GM21447 (cell line): Measurements from ENCODE around the gene FOXD1.
"Not testable (repeated sequence)": the region's sequence is repeated elsewhere in the genome, so short reads cannot be mapped to it uniquely, and the experiment has no call there.

ENCODE experiments used
- ATAC-seq: cut with Tn5 transposase; IDR thresholded peaks from one replicate; pipeline ENCODE4 v1.9.1; 2021; ENCODE audit not compliant: unreplicated experiment

Gene FOXD1

DNA sequence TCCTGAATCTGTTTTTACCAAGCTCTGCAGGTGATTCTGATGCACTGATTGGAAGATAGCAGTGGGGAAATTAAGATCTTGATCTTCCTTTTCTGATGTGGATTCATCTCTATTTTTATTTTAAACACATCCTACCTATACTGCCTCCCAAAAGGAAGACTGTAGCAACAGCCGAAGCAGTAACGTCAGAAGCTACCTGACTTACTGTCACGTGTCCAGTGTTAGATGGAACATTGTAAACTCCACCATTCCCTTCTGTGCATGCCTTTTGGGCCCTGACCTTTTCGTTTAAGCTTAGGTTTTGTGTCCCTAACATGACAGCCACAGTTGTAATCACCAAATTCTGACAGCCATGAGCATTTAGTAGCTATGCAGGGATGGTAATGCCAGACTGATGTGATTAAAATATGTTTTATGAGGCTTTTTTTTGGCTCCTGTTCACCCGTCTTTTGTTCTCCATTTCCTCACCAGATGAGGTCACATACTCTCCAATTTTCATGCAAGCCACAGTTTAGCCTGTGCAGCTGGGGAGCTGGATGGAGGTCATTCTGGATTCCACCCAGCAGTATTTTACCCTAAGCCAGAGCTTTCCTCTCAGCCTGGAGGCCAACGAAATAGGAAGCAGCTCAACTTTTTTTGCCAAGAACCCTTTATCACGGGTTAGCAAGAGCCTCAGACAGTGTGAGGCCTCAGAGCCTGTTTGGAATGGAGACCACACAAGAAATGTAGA, 15.6 kb upstream of the FOXD1 start:
- no peak for ATAC-seq

- ATAC-seq: no peak
Measured at GRCh38 chr5:73460133-73460532, 11.6 kb upstream of the FOXD1 start.

GRCh38 chr5:73459366-73459765, 10.8 kb upstream of the FOXD1 start:
- ATAC-seq: no peak

GRCh38 chr5:73456462-73456861, 7.9 kb upstream of the FOXD1 start:
- ATAC-seq: not testable (repeated sequence)

DNA sequence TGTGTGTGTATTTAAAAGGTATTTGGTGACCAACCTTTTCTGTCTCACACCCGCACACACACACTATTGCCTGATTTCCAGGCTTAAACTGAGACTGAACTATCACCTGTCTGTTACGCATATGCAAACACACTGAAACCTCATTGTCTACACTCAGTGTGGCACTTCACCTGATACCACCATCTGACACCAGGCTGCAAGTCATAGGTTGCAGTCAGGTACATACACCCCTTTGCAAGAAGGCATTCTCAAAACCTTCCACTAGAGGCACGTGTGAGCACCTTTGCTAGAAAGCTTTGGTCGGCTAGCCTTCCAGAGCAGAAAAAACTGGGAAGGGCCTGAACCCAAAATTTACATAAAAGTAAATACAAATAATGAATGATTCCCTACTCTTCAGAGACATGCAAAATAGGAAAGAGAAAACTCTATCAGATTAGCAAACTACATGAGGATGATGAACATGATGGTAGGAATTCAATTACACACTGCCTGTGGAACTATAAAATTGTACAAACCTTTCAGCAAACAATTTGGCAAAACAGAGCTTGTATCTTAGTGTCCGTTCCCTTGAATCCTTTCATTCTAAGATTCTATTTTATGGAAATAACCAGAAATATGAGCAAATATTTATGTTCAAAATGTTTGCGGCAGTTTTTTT, 5.9 kb upstream of the FOXD1 start:
- ATAC-seq: peak; percentile 58

- ATAC-seq: no peak
Measured at GRCh38 chr5:73452215-73452614, 3.6 kb upstream of the FOXD1 start.

DNA sequence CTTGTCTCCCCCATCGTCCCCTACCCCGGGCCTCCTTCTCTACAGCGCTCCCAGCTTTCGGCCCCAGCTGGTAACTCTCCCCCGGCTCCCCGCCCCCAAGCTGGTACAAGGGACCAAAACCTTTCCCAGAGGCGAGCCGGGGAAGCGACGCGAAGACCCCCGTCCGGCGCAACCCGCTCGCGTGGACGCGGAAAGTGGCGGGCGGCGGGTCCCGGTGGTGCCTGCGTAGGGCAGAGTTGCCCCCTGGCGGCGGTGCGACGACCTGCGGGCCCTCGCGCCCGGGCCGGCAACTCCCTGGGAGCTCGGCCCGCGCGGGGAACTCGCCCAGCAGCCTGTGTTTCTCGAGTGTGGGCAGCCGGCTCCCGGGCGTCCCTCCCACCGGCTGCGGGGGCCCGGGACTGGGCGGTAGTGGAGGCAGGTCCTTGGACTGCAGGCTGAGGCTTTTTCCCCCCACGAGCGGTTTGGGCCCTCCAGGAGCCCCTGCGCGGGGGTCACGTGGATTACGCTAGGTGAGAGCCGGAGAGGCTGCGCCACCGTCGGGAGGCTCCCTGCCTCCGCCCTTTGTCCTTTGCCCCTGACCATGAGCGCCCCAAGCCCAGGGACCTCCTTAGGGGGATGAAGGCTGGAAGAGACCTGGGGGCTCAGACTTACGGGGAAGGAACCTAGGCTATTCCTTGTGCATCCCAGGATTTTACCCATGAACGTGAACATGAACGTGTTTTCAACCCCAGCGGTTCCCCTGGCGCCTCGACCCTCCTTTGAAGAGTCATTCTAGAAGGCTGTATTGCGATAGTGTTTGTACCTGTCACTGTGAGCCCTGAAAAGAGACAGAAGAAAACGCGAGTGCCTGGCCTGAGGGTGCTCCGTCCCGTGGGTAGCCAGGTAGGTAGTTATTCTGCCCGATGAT, 2.9 kb upstream of the FOXD1 start:
- ATAC-seq: no peak

DNA sequence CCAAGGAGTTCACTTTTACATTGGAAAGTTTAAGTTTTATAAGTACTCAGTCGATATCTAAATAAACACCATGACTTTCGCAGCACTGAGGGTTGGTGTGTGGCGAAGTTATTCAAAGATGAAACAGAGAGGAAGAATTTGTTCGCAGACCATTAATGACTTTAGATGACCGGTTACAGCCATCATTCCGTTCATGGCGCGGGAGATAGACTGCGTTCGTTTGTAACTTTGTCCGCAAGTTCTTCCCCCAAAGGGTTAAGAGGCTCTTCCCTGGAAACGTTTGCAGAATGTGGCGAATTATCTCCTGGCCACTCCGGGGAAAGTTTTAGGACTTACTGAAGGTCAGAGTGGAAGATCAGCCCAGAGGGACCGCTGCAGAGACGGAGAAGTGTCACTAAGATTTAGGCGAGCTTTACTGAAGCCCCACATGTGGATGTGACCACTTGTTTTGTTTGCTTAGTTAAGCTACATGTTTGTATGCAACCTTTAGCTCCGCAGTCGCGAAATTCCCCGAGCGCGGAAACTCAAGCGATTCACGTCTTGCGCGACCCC, 2.2 kb upstream of the FOXD1 start:
- no peak for ATAC-seq

GRCh38 chr5:73450137-73450536, 1.6 kb upstream of the FOXD1 start:
- ATAC-seq: no peak

- no peak for ATAC-seq
Measured at GRCh38 chr5:73447530-73448462, 781 bp downstream of the FOXD1 start.

- no peak for ATAC-seq
Measured at GRCh38 chr5:73446631-73447529, 1.7 kb downstream of the FOXD1 start.

GRCh38 chr5:73445665-73446630, 2.6 kb downstream of the FOXD1 start:
- no peak for ATAC-seq

DNA sequence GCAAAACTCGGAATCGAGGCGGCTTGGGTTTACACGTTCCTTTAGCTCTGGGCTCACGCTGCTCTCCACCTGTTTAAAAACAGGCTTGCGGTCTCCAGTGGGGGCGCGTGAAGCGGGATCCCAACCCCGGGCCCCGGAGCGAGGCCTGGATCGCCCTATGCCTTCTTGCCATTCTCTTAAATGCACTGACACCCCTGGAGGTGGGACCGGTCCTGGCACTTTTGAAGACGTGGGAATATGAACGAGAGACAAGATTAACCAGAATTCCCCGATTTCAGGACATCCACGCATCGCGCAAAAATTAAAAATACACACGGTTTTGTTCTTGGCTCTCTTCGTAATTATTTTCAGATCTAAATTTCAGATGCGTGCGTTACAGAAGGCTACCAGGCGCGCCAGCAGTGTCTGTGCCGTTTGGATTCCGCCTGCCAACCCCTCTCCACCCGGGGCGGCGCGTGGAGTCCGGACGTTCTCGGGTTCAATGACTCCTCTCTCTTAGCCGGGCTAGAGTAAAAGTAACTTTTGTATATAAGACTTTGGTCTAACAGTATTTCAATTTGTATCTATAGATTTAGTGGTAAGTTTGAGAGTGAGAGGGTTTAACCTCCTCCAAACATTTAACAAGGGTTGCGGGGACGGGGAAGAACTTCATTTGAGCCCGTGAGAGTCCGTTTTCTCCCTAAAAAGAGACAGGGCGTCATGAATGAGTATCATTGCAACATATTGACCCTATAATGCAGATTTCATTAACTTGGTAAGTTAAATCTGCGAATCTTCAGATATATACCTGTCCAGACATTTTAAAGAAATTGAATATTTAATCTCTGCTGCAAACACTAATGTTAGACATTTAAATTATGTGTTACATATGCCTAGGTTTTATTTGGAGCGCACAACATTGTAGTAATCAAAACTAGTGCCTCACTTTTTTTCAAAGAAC, 3.8 kb downstream of the FOXD1 start:
- ATAC-seq: no peak

DNA sequence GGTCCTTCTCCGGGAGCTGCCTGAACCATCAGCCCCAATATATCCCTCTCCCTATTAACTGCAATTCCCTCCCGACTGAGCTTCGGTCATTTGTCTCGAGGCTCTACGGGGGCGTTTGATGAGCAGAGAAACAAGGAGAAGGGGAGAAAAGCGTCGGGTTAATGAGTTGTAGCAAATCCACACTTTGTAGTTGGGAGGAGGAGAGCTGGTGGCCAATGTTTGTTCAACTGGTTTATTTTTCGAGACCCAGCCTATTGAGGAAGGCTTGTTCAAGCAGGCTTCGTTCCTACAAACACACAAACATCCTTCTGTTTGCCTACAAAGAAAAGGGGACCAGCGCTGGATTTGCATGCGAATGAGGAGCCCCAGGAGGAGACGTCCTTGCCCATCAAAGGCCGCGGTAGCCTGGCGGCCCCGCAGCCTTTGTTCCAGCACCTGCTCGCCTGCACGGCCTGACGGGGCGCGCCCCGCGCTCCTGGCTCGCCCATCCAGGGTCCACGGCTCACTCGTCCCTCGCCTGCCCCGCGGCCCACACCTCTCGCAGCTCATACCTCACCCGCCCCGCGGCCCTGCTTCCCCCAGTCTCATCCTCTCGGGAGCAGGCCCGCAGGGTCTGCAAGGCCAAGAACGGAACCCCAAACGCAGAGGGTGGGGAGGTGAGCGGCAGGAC, 4.6 kb downstream of the FOXD1 start:
- no peak for ATAC-seq

GRCh38 chr5:73442996-73443627, 5.5 kb downstream of the FOXD1 start:
- ATAC-seq: no peak

DNA sequence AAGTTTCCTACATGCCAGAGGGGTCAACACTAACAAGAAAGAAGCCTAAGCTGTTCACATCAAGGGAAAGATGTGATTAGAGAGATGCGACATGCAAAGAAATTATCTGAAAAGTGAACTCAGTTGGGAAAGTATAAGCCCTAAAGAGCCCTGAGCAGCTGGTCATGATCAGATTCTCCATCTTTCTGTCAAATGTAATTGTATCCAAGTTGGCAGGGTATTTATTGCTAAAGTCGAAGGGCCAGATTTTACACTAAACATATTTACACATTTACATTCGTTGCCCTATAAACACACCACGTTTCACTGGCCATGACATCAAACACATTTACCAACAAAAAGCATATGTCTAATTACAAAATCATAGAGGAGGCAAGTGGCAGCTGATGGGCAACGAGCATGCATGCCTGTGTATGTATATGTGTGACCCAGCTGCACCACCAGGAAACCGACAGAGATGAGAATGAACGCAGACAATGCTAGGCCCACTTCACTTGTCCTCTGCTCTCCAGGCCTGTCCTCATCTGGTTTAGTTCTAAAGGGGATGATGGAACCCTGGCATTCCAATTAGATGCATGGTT, 6.3 kb downstream of the FOXD1 start:
- no peak for ATAC-seq
